AG04450 (cell line): ENCODE results near the gene NEGR1. TPM values are rescaled to one million over a fixed set of nuclear protein-coding genes. Genes with fewer than 3 reads are reported as not detected.

ENCODE experiments used
- CTCF ChIA-PET: fragments of 300-600, 350-600 bp; formaldehyde crosslinking; extraction: SDS; loops from one replicate; lab custom pipeline; 2022; ENCODE audit warnings: antibody characterized with exemption, inconsistent platforms; lab: Charles Lee
- POLR2A ChIA-PET: fragments of 350-600 bp; formaldehyde crosslinking; extraction: SDS; loops from one replicate; lab custom pipeline; 2021; ENCODE audit warnings: antibody characterized with exemption, inconsistent platforms; lab: Yijun Ruan, JAX
- DNase-seq: peaks from one replicate; pipeline ENCODE4 v3.0.0-alpha.2; 2011; ENCODE audit warnings: low read depth, low spot score
- H3K27ac ChIP-seq: one replicate; pipeline ENCODE4 v1.5.1; 2012; ENCODE audit warnings: low read depth, low read length, control low read depth
- H3K27me3 ChIP-seq: one replicate; pipeline ENCODE4 v1.6.0; 2012; ENCODE audit warnings: low read length; ENCODE audit not compliant: control insufficient read depth, insufficient read depth
- H3K4me3 ChIP-seq: 2 replicates; pipeline ENCODE4 v1.5.1; 2011; ENCODE audit warnings: mild to moderate bottlenecking, low read depth, low read length, control low read depth
- H3K9me3 ChIP-seq: 2 replicates; pipeline ENCODE4 v1.5.1; 2012; ENCODE audit warnings: low read length; ENCODE audit not compliant: control insufficient read depth, insufficient read depth
- CTCF ChIP-seq: IDR thresholded peaks from 2 replicates; pipeline ENCODE4 v1.5.1; 2011; ENCODE audit warnings: low read depth, low read length, control low read depth, inconsistent platforms
- polyA plus RNA-seq: library from polyadenylated mRNA; depleted of rRNA; stranded (reverse); fragments of >200 nt; gene quantifications from 2 replicates; pipeline ENCODE4 v1.2.3, GENCODE V29; 2011

Gene NEGR1
- polyA plus RNA-seq, 1 experiment = 11.3 TPM

GRCh38 chr1:71565262-71565661, 717.1 kb downstream of the NEGR1 start:
- CTCF ChIA-PET = no interaction called here
- POLR2A ChIA-PET = no interaction called here
- H3K4me3 ChIP-seq = no peak overlapping the region
- no peaks in the 10 kb centered on the region for H3K9me3 ChIP-seq
- DNase-seq = peak; percentile 64
- H3K27me3 ChIP-seq = no peaks in the 10 kb centered on the region
- no peak for TF ChIP-seq CTCF
- H3K27ac ChIP-seq = no peak overlapping the region

- H3K4me3 ChIP-seq = no peak overlapping the region
- ChIA-PET CTCF (interaction anchor here (0.7 to 1.1 kb wide), 2 partner anchors 11 to 14 kb away, joined by 6 to 12 read pairs; no protein-coding TSS in a partner anchor), POLR2A (no interaction called here)
Observed at GRCh38 chr1:71562298-71562697, 720.0 kb downstream of the NEGR1 start.

GRCh38 chr1:71561729-71562128, 720.6 kb downstream of the NEGR1 start:
- Histone ChIP-seq H3K4me3 (no peak overlapping the region), H3K27ac (no peak overlapping the region), H3K9me3 (no peaks in the 10 kb centered on the region), H3K27me3 (no peaks in the 10 kb centered on the region)
- TF ChIP-seq CTCF = no peak
- peak; percentile 58 for DNase-seq
- POLR2A ChIA-PET = no interaction called here
- CTCF ChIA-PET = interaction anchor here (0.7 to 1.3 kb wide), 3 partner anchors 12 to 366 kb away, joined by 6 to 12 read pairs (median 6); no protein-coding TSS in a partner anchor

More at GRCh38 chr1:71562298-71562697, 720.0 kb downstream of the NEGR1 start:
- Histone ChIP-seq H3K9me3 (no peaks in the 10 kb centered on the region), H3K27ac (no peak overlapping the region), H3K27me3 (no peaks in the 10 kb centered on the region)
- DNase-seq = no peak
- TF ChIP-seq CTCF = no peak

GRCh38 chr1:71561206-71561605, 721.1 kb downstream of the NEGR1 start:
- POLR2A ChIA-PET = no interaction called here
- Histone ChIP-seq H3K27ac (no peak overlapping the region), H3K4me3 (no peak overlapping the region), H3K27me3 (no peaks in the 10 kb centered on the region), H3K9me3 (no peaks in the 10 kb centered on the region)
- CTCF ChIA-PET = interaction anchor here (1.1 to 1.3 kb wide), 2 partner anchors 13 to 365 kb away, joined by 6 to 12 read pairs; no protein-coding TSS in a partner anchor
- no peak for TF ChIP-seq CTCF
- no peak for DNase-seq

- TF ChIP-seq CTCF = no peak
- ChIA-PET CTCF (interaction anchor here (0.6 kb wide), 1 partner anchor 1838 kb away, joined by 3 read pairs; no protein-coding TSS in a partner anchor), POLR2A (no interaction called here)
- no peak overlapping the region for H3K4me3 ChIP-seq
- no peak for DNase-seq
- no peaks in the 10 kb centered on the region for H3K9me3 ChIP-seq
- H3K27me3 ChIP-seq = no peaks in the 10 kb centered on the region
- H3K27ac ChIP-seq = no peak overlapping the region
Observed at GRCh38 chr1:71559880-71560279, 722.5 kb downstream of the NEGR1 start.
